ENCODE measurements around the gene FOXRED2.

FOXRED2 gene

DNA sequence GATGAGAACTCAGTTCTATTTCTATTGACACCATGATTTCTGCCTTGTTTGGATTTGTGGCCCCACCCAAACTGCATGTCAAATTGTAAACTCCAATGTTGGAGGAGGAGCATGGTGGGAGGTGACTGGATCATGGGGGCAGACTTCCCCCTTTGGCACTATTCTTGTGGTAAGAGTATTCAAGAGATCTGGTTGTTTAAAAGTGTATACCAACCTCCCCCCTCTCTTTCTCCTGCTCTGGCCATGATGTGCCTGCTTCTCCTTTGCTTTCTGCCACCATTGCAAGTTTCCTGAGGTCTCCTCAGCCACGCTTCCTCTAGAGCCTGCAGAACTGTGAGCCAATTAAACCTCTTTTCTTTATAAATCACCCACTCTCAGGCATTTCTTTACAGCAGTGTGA, 7.9 kb upstream of the FOXRED2 start:
- no peak for DNase-seq (ENCODE audit: low spot score)

DNA sequence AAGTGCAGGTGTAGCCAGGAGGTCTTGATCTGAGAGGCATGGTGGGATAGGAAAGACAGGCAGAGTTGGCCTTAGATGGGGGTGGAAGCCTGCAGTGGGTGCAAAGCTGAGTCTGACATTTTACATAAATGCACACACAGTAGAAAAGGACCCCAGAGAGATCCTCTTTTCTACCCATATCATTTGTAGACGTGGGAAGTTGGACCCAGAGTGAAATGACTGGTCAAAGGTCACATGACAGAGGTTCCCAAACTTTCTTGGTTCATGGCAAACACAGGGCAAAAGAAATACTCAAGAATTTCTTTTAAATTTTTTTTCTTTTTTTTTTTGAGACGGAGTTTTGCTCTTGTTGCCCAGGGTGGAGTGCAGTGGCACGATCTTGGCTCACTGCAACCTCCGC, 6.2 kb upstream of the FOXRED2 start:
- DNase-seq (ENCODE audit: low spot score) = no peak

DNA sequence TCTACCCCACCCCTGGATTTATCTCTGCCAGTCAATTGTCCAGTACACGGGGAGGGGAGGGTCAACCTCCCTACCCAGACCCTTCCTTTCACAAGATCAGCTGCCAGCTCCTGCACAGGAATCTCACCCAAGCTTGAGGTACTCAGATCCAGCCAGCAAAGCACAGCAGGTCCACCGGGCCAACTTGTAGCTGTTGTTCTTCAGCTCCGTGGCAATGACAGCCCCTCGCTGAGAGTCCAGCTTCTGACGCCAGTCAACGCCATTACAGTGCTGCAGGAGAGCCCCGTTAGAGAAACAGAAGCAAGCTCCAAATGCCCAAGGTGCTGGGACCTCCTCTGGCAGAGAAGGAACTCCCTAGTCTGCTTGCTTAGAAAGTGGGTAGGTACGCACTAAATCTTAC, 5.5 kb upstream of the FOXRED2 start:
- DNase-seq (ENCODE audit: low spot score) = no peak

DNA sequence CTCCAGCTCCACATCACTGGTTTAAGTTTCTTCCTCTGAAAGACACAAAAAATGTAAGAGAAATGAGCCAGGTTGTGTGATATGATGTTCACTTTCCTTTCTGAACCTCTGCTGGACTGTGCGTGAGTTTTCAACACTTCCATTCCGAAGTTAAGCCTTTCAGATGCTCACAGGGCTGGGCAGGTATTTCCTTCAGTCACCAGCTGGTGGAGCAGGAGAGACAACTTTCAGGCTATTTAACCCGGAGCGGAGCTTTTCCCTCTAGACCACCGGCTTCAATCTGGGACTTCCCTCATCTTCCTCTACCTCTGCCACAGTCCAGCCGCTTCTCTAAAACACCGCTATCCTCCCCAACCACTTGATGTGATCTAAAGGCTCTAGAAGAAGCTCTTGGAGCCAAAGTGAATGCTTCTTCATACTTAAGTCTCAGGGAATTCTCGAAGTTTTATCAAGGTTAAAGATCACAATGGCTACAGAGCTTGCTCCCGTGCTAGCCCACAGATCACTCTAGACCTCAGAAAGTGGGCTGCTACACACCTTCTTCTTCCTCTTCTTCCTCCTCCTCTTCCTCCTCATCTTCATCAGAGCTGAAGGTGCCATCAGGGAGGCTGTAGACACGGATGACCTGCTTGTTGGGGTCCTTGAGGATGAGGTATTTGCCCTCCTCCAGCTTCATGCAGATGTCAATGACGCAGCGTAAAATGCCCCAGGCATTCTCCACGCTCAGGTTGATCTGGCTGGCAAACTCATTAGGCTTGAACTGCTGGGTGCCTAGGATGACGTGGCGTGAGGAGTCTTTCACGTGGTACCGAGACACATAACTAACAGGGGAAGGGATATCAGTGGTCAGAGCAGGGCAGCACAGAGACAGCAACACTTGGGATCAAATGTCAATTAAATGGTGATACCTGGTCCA, 4.4 kb upstream of the FOXRED2 start:
- peak; percentile 52 for DNase-seq (ENCODE audit: low spot score)

DNA sequence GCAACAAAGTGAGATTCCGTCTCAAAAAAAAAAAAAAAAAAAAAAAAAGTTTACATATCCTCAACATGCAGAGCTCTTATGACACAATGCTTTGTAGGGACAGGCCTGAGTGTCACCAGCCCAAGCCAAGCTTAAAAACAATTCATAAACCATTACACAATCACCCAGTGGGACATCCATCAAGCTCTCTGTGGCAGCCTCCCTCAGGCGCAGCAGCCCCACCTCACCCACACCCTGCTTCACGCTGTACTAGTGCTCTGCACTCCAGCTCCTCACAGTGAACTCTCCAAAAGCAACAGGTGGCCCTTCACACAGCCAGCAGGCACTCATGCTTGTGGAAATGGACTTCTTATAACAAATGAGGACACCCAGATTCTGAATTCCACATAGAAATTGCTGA, 3.5 kb upstream of the FOXRED2 start:
- no peak for DNase-seq (ENCODE audit: low spot score)

DNA sequence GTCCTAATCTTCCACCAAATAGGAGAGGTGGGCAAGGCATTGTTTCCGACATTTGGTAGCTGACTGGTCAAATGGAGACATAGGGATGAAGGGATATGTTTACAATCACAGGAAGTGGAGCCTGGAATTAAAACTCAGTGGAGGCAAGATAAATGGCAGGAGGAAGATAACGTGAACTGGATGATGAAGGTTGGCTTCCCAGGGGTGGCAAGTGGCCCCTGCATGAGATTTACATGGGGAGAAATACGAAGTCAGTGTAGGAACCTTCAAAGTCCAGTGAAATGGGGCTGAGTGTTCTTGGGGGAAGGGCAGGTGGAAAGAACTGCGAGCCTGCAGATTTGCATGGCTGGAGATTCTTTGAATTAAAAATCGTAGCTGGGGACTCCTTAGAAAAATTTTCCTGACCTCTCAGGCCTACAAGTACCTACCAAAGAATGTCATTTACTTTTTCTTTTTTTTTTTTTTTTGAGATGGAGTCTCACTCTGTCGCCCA, 724 bp upstream of the FOXRED2 start:
- no peak for DNase-seq (ENCODE audit: low spot score)

DNA sequence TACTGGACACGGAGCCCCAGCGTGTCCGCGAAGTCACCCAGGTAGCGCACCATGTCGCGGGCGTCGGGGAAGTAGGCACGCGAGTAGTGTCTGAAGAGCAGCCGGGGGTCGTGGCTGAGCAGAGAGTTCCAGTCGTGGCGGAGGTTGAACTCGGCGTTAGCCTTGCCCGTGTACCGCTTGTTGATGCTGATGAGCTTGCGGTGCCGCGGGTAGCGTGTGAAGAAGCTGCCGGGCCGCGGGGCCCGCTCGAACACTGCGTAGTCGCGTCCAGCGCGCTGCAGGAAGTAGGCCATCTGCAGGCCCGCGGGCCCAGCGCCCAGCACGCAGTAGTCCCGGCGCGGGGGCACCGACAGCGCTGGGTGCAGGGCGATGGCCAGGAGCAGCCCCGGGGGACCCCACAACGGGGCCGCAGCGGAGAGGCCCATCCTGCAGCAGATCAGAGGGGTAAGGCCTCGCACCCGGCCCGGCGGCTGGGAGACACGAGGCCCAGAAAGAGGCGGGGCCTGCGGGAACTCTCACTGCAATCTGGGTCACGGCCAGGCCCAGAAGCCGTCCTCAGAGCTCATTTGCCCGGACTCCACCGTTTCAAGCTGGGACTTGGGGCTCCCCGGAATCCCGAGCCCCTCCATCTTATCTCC, 723 bp downstream of the FOXRED2 start:
- no peak for DNase-seq (ENCODE audit: low spot score)

DNA sequence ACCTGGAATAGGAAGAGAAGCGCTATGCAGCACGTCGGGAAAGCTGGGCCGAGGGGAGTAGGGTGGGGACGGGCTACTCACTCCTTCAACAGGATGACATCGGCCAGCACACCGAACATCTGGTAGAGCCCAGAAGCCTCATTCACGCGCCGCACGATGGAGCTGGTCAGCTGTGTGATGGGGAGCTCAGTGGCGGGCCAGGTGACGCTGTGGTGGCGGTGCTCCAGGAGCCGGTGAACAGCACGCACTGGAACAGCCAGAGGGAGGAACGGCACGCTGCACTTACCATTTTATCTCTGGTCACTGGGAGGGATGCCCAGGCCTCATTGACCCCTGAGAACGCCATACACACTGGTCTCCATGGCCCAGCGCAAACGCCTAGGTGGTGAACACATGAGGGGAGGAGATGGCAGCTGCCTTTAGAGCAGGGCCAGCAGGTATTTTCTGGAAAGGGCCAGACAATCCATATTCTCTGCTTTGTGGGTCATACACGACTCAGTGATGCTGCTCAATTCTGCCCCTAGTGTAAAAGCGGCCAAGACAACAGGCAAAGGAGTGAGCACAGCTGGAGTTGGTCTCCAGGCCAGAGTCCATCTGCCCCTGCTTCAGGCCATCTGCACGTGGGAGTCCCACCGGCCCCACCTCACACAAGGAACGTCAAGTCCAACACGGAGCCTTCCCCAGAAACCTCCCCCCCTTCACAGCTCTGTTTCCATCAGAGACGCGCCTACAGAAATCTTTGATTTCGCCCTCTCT, 8.8 kb downstream of the FOXRED2 start:
- DNase-seq (ENCODE audit: low spot score) = no peak

DNA sequence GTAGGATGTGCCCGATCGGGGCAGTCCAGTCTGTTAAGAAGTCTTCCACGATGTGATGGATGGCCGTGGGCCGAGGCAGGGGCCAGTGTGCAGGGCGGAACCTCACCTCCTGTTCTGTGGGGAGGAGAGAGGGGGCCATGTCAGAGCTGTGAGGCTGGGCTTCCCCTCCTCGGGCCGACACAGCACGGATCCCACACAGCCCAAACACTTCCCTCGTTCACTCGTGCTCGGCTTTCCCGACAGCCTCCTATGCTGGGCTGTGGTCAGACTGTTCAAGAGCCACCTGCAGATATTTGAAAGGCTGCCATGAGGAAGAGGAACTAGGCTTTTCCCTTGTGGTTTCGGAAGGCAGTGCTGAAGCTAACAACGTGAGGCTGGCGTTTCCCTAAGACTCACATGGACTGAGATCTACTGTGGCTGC, 13.1 kb downstream of the FOXRED2 start:
- no peak for DNase-seq (ENCODE audit: low spot score)

DNA sequence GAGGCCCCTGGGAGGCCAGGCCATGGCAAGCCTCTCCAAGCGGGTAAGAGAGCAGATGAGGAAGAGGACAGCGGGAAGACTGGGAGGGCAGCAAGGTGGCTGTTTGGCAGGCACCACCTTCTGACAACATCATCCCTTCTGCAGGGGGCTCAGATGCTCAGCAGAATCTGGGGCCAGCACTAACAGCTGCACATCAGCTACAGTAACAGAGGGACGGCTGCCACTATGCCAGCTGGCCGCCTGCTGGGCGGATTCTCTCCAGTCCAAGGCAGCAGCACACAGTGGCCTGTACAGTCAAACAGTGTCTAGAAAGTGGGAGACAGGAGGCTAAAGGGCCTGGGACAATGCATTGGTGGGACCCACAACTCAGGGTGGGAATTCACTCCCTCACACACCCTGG, 14.7 kb downstream of the FOXRED2 start:
- DNase-seq (ENCODE audit: low spot score) = no peak

DNA sequence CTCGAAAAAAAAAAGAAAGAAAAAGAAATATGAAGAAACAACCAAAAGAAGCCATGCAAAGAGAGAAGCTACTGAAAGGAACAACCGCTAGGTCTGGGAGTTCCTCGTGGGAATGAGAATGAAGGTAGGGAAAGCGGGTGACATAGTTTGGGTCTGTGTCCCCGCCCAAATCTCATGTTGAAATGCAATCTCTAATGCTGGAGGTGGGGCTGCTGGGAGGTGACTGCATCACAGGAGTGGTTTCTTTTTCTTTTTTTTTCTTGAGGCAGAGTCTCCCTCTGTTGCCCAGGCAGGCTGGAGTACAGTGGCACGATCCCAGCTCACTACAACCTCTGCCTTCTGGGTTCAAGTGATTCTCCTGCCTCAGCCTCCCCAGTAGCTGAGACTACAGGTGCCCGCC, 15.7 kb downstream of the FOXRED2 start:
- DNase-seq (ENCODE audit: low spot score) = no peak

DNA sequence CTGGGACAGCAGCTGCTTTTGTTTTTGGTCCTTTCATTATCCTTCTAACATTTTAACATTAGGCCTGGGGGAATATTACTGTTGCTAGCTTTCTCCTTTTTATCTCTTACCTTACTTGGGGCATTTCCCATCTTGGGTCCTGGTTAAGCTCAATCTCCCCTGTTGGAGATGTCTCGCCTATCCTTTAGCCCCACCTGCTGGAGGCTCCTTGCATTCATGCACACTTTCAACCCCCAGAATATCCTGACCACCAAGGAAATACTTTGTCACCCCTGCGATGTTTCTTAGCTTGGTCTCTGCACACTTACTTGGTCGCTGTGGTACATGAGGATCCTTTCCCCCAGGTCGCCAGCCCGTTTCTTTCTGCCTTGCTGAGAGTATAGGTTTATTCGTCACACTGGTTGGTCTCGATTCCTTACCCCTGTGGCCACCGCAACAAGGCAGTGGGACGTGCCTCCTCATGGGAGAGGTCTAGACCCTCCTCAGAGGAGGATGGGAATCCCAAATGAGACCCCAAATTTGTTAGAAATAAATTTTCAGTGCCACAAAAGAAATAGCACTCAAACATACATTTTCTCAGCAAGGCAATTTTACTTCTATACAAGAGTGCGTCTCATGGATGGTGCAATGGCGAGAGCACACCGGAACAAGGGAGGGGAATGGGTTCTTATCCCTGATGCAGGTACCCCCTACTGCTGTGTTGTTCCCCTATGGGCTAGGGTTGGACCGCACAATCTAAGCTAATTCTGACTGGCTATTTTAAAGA, 20.0 kb downstream of the FOXRED2 start:
- no peak for DNase-seq (ENCODE audit: low spot score)

DNA sequence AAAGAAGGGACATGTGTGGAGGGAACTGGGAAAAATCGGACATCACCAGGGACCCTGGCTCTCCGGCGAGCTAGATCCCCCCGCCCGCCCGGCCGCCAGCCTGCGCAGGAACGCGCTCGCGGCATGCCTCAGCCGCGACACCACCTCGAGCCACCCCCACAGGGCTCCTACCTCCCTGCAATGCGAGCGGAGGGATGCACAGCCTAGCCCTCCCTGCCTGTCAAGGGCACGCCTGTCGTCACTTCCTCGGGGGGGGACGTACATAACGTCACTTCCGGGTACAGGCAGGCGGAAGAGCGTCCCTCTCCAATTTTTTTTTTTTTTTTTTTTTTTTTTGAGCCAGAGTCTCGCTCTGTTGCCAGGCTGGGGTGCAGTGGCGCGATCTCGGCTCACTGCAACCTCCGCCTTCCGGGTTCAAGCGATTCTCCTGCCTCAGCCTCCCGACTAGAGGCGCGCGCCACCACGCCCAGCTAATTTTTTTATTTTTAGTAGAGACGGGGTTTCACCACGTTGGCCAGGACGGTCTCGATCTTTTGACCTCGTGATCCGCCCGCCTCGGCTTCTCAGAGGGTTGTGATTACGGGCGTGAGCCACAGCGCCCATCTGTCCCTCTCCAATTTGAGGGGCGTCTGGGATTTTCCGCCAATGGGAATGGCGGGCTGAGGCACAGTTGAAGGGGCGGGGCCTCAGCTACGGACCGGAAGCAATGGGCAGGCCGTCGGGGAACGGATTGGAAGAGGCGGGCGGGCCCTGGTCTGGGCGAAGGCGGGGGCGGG, 25.3 kb downstream of the FOXRED2 start, which contains the start of gene TXN2:
Gene TXN2 (minus strand): TSS at position 248 of the 776 bp plus-strand sequence. CDS start 803 bp downstream, outside the sequence.
- peak; percentile 85 for DNase-seq (ENCODE audit: low spot score)

DNA sequence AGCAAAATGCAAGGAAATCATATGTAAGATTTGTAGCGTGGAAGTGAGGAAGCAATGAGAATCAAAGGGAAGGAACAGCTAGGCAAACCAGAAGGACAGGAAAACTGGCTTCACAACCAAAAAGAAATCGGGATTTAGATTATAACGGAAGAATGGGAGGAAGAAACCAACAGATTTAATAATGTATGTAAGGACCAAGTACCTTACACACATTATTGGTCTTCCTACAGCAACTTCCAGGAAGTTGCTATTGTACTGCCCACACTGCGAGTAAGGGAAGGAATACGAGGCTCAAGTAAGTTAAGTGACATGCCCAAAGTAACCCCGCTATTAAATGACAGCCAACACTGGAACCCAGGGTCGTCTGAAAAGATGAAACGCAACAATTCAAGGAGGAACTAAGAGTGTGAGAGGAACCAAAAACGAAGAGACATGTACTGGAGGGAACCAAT, 25.9 kb downstream of the FOXRED2 start:
- no peak for DNase-seq (ENCODE audit: low spot score)

DNA sequence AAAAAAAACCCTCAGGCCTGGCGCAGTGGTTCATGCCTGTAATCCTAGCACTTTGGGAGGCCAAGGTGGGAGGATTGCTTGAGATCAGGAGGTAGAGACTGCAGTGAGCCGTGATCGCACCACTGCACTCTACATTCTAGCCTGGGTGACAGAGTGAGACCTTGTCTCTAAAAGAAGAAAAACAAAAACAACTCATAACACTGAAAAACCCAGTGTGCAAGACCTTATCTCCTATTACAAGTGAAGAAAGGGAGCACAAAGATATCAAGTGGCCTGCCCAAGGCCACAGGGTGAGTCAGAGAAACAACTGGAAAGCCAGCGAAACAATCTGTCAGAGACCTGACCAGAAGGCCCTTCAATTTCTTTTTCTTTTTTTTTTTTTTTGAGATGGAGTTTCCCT, 27.9 kb downstream of the FOXRED2 start:
- DNase-seq (ENCODE audit: low spot score) = no peak

DNA sequence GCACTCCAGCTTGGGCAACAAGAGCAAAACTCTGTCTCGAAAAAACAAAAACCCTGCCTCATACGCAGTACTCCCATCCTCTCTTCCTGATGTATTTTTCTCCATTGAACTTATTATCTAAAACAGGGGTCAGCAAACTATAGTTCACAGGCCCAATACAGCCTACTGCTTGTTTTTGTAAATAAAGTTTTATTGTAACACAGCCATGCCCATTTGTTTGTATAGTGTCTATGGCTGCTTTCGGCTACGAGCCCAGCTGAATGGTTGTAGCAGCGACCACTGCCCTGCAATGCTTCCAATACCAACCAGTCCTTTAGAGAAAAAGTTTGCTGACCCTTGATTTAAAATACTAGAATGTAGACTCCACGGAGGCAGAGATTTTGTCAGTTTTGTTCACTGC, 31.5 kb downstream of the FOXRED2 start:
- no peak for DNase-seq (ENCODE audit: low spot score)

DNA sequence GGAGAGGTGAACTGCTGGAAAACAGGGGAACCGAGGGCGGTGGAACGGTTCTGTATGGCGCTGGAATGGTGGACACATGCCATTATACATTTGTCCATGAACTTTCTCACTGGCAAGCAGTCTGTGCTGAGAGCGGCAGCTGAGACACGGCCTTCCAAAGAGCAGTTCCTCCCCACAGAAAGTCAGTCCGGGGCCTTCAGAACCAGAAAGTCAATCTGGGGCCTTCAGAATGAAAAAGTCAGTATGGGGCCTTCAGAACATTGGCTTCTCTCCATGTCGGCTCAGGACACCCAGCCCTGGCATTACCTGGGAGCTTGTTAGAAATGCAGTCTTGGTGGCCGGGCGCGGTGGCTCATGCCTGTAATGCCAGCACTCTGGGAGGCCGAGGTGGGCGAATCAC, 34.2 kb downstream of the FOXRED2 start:
- DNase-seq (ENCODE audit: low spot score) = no peak

DNA sequence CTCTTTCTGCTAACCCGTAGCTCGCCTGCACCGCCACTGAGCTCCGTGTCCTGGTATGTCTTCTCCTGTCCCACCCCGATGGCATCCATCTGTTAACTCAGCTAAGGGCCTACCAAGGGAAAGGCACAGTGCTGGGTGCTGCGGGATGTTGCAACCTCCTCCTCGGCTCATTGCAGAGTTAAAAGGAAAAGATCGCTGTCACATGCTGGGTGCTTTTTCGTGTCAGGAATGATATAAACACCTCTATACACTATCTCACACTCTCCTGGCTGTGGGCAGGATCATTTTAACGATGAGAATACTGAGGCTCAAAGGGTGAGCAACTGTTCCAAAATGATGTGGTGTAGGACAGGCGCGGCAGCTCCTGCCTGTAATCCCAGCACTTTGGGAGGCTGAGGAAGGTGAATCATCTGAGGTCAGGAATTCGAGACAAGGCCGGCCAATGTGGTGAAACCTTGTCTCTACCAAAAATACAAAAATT, 35.5 kb downstream of the FOXRED2 start:
- DNase-seq (ENCODE audit: low spot score) = no peak

DNA sequence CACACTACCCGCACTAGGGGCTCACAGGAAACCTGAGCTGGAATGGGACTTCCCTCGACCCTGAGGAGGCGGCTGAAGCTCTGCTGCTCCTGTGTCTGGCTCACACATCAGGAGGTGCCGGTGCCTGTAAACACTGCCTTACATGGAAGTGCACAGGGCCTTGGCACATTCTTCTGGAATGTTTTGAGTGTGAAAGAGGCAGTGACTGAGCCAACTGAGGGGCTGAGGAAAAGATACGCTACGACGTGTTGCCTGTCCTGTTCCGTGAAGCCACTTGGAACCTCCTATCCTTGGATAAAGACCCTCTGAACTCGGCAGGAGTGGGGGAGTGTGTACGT, 35.9 kb downstream of the FOXRED2 start:
- DNase-seq (ENCODE audit: low spot score) = no peak

DNA sequence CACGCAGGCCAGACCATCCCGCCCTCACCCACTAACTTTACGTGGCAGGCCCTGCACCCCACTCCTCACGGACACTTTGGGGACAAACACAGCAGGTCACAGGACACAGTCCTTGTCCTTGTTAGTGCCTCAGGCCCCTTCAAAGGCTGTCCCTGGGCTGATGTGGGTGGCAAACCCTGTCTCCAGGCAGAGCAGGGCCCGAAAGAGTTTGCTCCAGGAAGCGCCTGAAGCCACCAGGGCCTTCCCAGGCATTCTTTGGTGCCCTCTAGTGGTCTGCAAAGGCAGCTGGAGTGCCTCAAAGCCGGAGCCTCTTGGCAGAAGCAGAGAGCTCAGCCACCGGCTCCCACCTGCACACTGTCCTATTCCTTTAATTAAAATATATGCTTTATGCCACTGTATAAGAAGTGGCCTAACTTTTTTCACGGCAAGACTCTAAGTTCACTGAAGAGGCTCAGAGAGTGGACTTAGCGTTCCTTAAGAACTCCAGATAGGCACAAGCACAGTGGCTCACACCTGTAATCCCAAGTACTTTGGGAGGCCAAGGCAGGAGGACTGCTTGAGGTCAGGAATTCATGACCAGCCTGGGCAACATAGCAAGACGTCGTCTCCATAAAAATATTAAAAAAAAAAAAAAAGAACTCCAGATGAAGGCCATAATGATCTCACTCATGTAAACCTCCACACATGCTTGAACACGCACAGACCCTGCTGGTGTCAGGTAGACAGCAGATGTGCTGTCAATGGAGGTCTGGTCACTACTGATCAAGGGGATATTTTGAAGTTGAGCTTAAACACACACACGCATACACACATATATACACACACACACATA, 36.5 kb downstream of the FOXRED2 start:
- peak; percentile 70 for DNase-seq (ENCODE audit: low spot score)
